GM23338 (cell line): ENCODE results near the gene PKDCC. TPM values are rescaled to one million over a fixed set of nuclear protein-coding genes. Genes with fewer than 3 reads are reported as not detected.
A peak's percentile ranks its signal among the peaks of the same experiment; 100 is the strongest.

Source experiments
- ATAC-seq: fragments of 200-7000 bp; cut with Tn5 transposase; 3 replicates; pipeline ENCODE4 v1.9.1; 2020
- DNase-seq: peaks from one replicate; pipeline ENCODE4 v3.0.0-alpha.2; 2015; ENCODE audit warnings: low spot score
- H2AFZ ChIP-seq: fragments of 200-600 bp; sonication (generic); 2 replicates; pipeline ENCODE4 v1.8.0; 2016; ENCODE audit warnings: antibody characterized with exemption, mild to moderate bottlenecking, moderate library complexity
- H3F3A ChIP-seq: fragments of 200-600 bp; sonication (generic); replicated peaks from 2 replicates; pipeline ENCODE4 v1.8.0; 2017; ENCODE audit warnings: antibody characterized with exemption, mixed run types, low read depth
- H3K27ac ChIP-seq: fragments of 200-600 bp; sonication (generic); 2 replicates; pipeline ENCODE4 v1.6.1; 2016; ENCODE audit warnings: low read depth
- H3K27me3 ChIP-seq: fragments of 200-600 bp; sonication (generic); 2 replicates; pipeline ENCODE4 v1.8.0; 2016; ENCODE audit warnings: mild to moderate bottlenecking, mixed run types, moderate library complexity; ENCODE audit not compliant: insufficient read depth
- H3K36me3 ChIP-seq: fragments of 200-600 bp; sonication (generic); 2 replicates; pipeline ENCODE4 v1.8.0; 2016; ENCODE audit warnings: mild to moderate bottlenecking; ENCODE audit not compliant: insufficient read depth
- H3K4me1 ChIP-seq: fragments of 200-600 bp; sonication (generic); 2 replicates; pipeline ENCODE4 v1.8.0; 2016; ENCODE audit warnings: mild to moderate bottlenecking, moderate library complexity; ENCODE audit not compliant: insufficient read depth
- H3K4me2 ChIP-seq: fragments of 200-600 bp; sonication (generic); 2 replicates; pipeline ENCODE4 v1.7.1; 2017; ENCODE audit warnings: mixed run types
- H3K4me3 ChIP-seq: fragments of 200-600 bp; sonication (generic); 2 replicates; pipeline ENCODE4 v1.6.1; 2016; ENCODE audit warnings: mixed run types
- H3K79me2 ChIP-seq: fragments of 200-600 bp; sonication (generic); replicated peaks from 2 replicates; pipeline ENCODE4 v1.8.0; 2017; ENCODE audit warnings: mild to moderate bottlenecking; ENCODE audit not compliant: insufficient read depth
- H3K9me2 ChIP-seq: fragments of 200-600 bp; sonication (generic); 2 replicates; pipeline ENCODE4 v1.8.0; 2017; ENCODE audit not compliant: insufficient read depth
- H4K20me1 ChIP-seq: fragments of 200-600 bp; sonication (generic); replicated peaks from 2 replicates; pipeline ENCODE4 v1.8.0; 2017; ENCODE audit warnings: mild to moderate bottlenecking; ENCODE audit not compliant: insufficient read depth
- H3K27ac Mint-ChIP-seq: 2 replicates; pipeline ENCODE4 v1.8.0; 2020; ENCODE audit warnings: inconsistent platforms, mild to moderate bottlenecking, moderate library complexity, mixed read lengths
- H3K27me3 Mint-ChIP-seq: 3 replicates; pipeline ENCODE4 v1.8.0; 2022; ENCODE audit warnings: low read depth, mild to moderate bottlenecking, moderate library complexity, mixed read lengths, inconsistent platforms; ENCODE audit not compliant: insufficient read depth, poor library complexity
- H3K36me3 Mint-ChIP-seq: 3 replicates; pipeline ENCODE4 v1.8.0; 2021; ENCODE audit warnings: low read depth, mild to moderate bottlenecking, inconsistent platforms, moderate library complexity, mixed read lengths
- H3K4me1 Mint-ChIP-seq: 3 replicates; pipeline ENCODE4 v1.8.0; 2020; ENCODE audit warnings: mild to moderate bottlenecking, inconsistent platforms, mixed read lengths
- H3K4me3 Mint-ChIP-seq: 3 replicates; pipeline ENCODE4 v1.8.0; 2021; ENCODE audit warnings: moderate library complexity, mild to moderate bottlenecking, inconsistent platforms, mixed read lengths
- H3K9me3 Mint-ChIP-seq: 3 replicates; pipeline ENCODE4 v1.8.0; 2020; ENCODE audit warnings: moderate library complexity, mild to moderate bottlenecking, inconsistent platforms, mixed read lengths
- EZH2 ChIP-seq: fragments of 200-600 bp; sonication (generic); IDR thresholded peaks from one replicate; pipeline ENCODE4 v1.8.0; 2017; ENCODE audit warnings: antibody characterized with exemption, mild to moderate bottlenecking, low read depth; ENCODE audit not compliant: unreplicated experiment
- JUNB ChIP-seq: IDR thresholded peaks from one replicate; pipeline ENCODE4 v1.6.1; 2016; ENCODE audit warnings: antibody characterized with exemption; ENCODE audit not compliant: unreplicated experiment
- STAT1 ChIP-seq: IDR thresholded peaks from one replicate; pipeline ENCODE4 v1.6.1; 2016; ENCODE audit warnings: antibody characterized with exemption; ENCODE audit not compliant: unreplicated experiment
- ZNF462 ChIP-seq: fragments of 250-450 bp; sonication (Bioruptor Pico); IDR thresholded peaks from 2 replicates; pipeline ENCODE4 v1.5.0; 2020; ENCODE audit warnings: mild to moderate bottlenecking, moderate library complexity
- polyA plus RNA-seq: library from polyadenylated mRNA; unstranded; fragments of >200 nt; fragmentation: Nextera tagmentation; extraction: Ambion mirVana; gene quantifications from 2 replicates; pipeline ENCODE4 v1.2.1, GENCODE V29; 2016
- total RNA-seq: library from RNA; depleted of rRNA; stranded (reverse); fragments of >200 nt; shearing (Covaris generic); gene quantifications from 2 replicates; pipeline ENCODE4 v1.2.3, GENCODE V29; 2014
- TF ChIP-seq, protein P1 (sequence below), 2 experiments: fragments of 200-600 bp in 1 of 2; sonication (generic) in 1 of 2; conservative IDR thresholded peaks; 2 replicates each; pipeline versions ENCODE4 v1.5.1 to v1.6.1; 2016 to 2017; ENCODE audit warnings: antibody characterized with exemption in 2 of 2, low read depth in 2 of 2, mild to moderate bottlenecking in 2 of 2, moderate library complexity in 1 of 2
- TF ChIP-seq, protein P2 (sequence below): IDR thresholded peaks from one replicate; pipeline ENCODE4 v1.6.1; 2018; ENCODE audit warnings: antibody characterized with exemption; ENCODE audit not compliant: unreplicated experiment

PKDCC gene
- total and polyA plus RNA-seq, 2 experiments from 2014 or later, result 7.0 to 44.8 TPM

GRCh38 chr2:42048299-42049220, 739 bp downstream of the PKDCC start:
- no peaks in the 10 kb centered on the region for H3F3A ChIP-seq
- peak overlapping the region; percentile 86 for H3K4me2 ChIP-seq
- H3K27ac ChIP-seq, result no peak overlapping the region
- peaks cover 68% of the 10 kb centered on the region for H3K4me1 Mint-ChIP-seq
- H3K79me2 ChIP-seq, result peaks cover 28% of the 10 kb centered on the region
- H3K4me1 ChIP-seq, result peaks cover 59% of the 10 kb centered on the region
- H3K4me3 ChIP-seq, result peak overlapping the region; percentile 71
- H3K27me3 Mint-ChIP-seq, result peaks cover 29% of the 10 kb centered on the region
- H4K20me1 ChIP-seq, result no peaks in the 10 kb centered on the region
- no peak overlapping the region for H2AFZ ChIP-seq
- no peaks in the 10 kb centered on the region for H3K9me2 ChIP-seq
- H3K36me3 ChIP-seq, result no peaks in the 10 kb centered on the region
- no peak overlapping the region for H3K27ac Mint-ChIP-seq
- peak overlapping the region; percentile 80 for H3K4me3 Mint-ChIP-seq
- TF ChIP-seq, protein P1, sequence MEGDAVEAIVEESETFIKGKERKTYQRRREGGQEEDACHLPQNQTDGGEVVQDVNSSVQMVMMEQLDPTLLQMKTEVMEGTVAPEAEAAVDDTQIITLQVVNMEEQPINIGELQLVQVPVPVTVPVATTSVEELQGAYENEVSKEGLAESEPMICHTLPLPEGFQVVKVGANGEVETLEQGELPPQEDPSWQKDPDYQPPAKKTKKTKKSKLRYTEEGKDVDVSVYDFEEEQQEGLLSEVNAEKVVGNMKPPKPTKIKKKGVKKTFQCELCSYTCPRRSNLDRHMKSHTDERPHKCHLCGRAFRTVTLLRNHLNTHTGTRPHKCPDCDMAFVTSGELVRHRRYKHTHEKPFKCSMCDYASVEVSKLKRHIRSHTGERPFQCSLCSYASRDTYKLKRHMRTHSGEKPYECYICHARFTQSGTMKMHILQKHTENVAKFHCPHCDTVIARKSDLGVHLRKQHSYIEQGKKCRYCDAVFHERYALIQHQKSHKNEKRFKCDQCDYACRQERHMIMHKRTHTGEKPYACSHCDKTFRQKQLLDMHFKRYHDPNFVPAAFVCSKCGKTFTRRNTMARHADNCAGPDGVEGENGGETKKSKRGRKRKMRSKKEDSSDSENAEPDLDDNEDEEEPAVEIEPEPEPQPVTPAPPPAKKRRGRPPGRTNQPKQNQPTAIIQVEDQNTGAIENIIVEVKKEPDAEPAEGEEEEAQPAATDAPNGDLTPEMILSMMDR (conservative IDR thresholded peaks at IDR 0.05; ENCODE audit: low read depth in 2 of 2), result 0 out of 4 replicates have a peak, but pooled peaks of 1 of the 2 experiments have one; percentile 0
- TF ChIP-seq EZH2, result no peak
- ATAC-seq, result peak; percentile 7; the same call in 2 of the 3 replicates
- peaks cover 5% of the 10 kb centered on the region; the same call in 1 of the 3 replicates for H3K36me3 Mint-ChIP-seq
- peak; percentile 48 for DNase-seq
- no peaks in the 10 kb centered on the region for H3K9me3 Mint-ChIP-seq
- peaks cover 16% of the 10 kb centered on the region for H3K27me3 ChIP-seq

- Histone ChIP-seq H3K4me2 (peak overlapping the region; percentile 86), H3K36me3 (no peaks in the 10 kb centered on the region), H3K27me3 (peaks cover 16% of the 10 kb centered on the region), H2AFZ (no peak overlapping the region), H3K4me3 (peak overlapping the region; percentile 71), H3K27ac (no peak overlapping the region), H3K9me2 (no peaks in the 10 kb centered on the region), H3F3A (no peaks in the 10 kb centered on the region), H3K79me2 (peaks cover 28% of the 10 kb centered on the region), H4K20me1 (no peaks in the 10 kb centered on the region), H3K4me1 (peaks cover 62% of the 10 kb centered on the region)
- Mint-ChIP-seq H3K36me3 (peaks cover 9% of the 10 kb centered on the region; the same call in 1 of the 3 replicates), H3K27ac (no peak overlapping the region), H3K4me3 (peak overlapping the region; percentile 80), H3K4me1 (peaks cover 73% of the 10 kb centered on the region), H3K9me3 (no peaks in the 10 kb centered on the region; the same call in 2 of the 3 replicates), H3K27me3 (peaks cover 29% of the 10 kb centered on the region)
- ATAC-seq (no peak), DNase-seq (no peak)
- TF ChIP-seq STAT1 (no peak), JUNB (no peak), EZH2 (no peak), ZNF462 (CRISPR knock-in tag) (no peak)
- TF ChIP-seq, protein P2, sequence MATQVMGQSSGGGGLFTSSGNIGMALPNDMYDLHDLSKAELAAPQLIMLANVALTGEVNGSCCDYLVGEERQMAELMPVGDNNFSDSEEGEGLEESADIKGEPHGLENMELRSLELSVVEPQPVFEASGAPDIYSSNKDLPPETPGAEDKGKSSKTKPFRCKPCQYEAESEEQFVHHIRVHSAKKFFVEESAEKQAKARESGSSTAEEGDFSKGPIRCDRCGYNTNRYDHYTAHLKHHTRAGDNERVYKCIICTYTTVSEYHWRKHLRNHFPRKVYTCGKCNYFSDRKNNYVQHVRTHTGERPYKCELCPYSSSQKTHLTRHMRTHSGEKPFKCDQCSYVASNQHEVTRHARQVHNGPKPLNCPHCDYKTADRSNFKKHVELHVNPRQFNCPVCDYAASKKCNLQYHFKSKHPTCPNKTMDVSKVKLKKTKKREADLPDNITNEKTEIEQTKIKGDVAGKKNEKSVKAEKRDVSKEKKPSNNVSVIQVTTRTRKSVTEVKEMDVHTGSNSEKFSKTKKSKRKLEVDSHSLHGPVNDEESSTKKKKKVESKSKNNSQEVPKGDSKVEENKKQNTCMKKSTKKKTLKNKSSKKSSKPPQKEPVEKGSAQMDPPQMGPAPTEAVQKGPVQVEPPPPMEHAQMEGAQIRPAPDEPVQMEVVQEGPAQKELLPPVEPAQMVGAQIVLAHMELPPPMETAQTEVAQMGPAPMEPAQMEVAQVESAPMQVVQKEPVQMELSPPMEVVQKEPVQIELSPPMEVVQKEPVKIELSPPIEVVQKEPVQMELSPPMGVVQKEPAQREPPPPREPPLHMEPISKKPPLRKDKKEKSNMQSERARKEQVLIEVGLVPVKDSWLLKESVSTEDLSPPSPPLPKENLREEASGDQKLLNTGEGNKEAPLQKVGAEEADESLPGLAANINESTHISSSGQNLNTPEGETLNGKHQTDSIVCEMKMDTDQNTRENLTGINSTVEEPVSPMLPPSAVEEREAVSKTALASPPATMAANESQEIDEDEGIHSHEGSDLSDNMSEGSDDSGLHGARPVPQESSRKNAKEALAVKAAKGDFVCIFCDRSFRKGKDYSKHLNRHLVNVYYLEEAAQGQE, result no peak
These were observed 1.6 kb downstream of the PKDCC start for GRCh38 chr2:42049221-42050009.
